RWPE1 (cell line): ENCODE measurements around the gene CERS4.
"Not testable (repeated sequence)": the region's sequence is repeated elsewhere in the genome, so short reads cannot be mapped to it uniquely, and the experiment has no call there.

ENCODE experiments used
- CTCF ChIA-PET: fragments of 350-600 bp; sonication (Branson Sonifier 250); formaldehyde crosslinking; extraction: SDS; loops from one replicate; lab custom pipeline; 2021; lab: Yijun Ruan, JAX
- POLR2A ChIA-PET: fragments of 400-600 bp; formaldehyde crosslinking; extraction: SDS; loops from one replicate; lab custom pipeline; 2020; ENCODE audit warnings: antibody characterized with exemption; ENCODE audit not compliant: low non-redundant PET; lab: Yijun Ruan, JAX
- DNase-seq: peaks from one replicate; pipeline ENCODE4 v3.0.0; 2012; ENCODE audit warnings: low spot score
- H3K27ac ChIP-seq: fragments of 450-650 bp; 2 replicates; pipeline ENCODE4 v1.5.1; 2017
- CTCF ChIP-seq: fragments of 450-650 bp; conservative IDR thresholded peaks from 2 replicates; pipeline ENCODE4 v1.5.1; 2017; ENCODE audit warnings: low read depth, mild to moderate bottlenecking

Gene CERS4

GRCh38 chr19:8265872-8266271, 56.7 kb downstream of the CERS4 start:
- no peak for TF ChIP-seq CTCF
- H3K27ac ChIP-seq: no peak overlapping the region
- POLR2A ChIA-PET: interaction anchor here (0.7 kb wide), 1 partner anchor 38 kb away, joined by 8 read pairs; no protein-coding TSS in a partner anchor
- DNase-seq: no peak
- CTCF ChIA-PET: no interaction called here

- no peak overlapping the region; the same call in 1 of the 2 replicates for H3K27ac ChIP-seq
- CTCF ChIA-PET: interaction anchor here (0.5 to 0.7 kb wide), 2 partner anchors 47 to 236 kb away, joined by 3 read pairs; no protein-coding TSS in a partner anchor
- POLR2A ChIA-PET: interaction anchor here (0.6 kb wide), 1 partner anchor 83 kb away, joined by 5 read pairs; no protein-coding TSS in a partner anchor
- no peak for DNase-seq
- no peak for TF ChIP-seq CTCF
These were observed 60.6 kb downstream of the CERS4 start for GRCh38 chr19:8269724-8270123.

GRCh38 chr19:8276508-8276907, 67.3 kb downstream of the CERS4 start:
- CTCF ChIA-PET, H3K27ac ChIP-seq, POLR2A ChIA-PET, DNase-seq: not testable (repeated sequence)

GRCh38 chr19:8291337-8291736, 82.2 kb downstream of the CERS4 start:
- DNase-seq, H3K27ac ChIP-seq, POLR2A ChIA-PET, CTCF ChIA-PET: not testable (repeated sequence)

GRCh38 chr19:8302357-8302691, 93.2 kb downstream of the CERS4 start:
- ChIA-PET POLR2A (no interaction called here), CTCF (interaction anchor here (0.6 kb wide), 1 partner anchor 308 kb away, joined by 3 read pairs; no protein-coding TSS in a partner anchor)
- H3K27ac ChIP-seq: peak overlapping the region; percentile 75; the same call in 1 of the 2 replicates
- no peak for DNase-seq
- no peak for TF ChIP-seq CTCF

- CTCF ChIA-PET: no interaction called here
- POLR2A ChIA-PET: no interaction called here
- H3K27ac ChIP-seq: peak overlapping the region; percentile 75; the same call in 1 of the 2 replicates
- no peak for DNase-seq
- no peak for TF ChIP-seq CTCF
These were observed 93.6 kb downstream of the CERS4 start for GRCh38 chr19:8302734-8303133.

GRCh38 chr19:8304841-8305621, 95.9 kb downstream of the CERS4 start:
- ChIA-PET CTCF (interaction anchor here (0.6 kb wide), 3 partner anchors 29 to 43 kb away, joined by 3 read pairs; no protein-coding TSS in a partner anchor), POLR2A (no interaction called here)
- H3K27ac ChIP-seq: peak overlapping the region; percentile 75
- DNase-seq: no peak
- TF ChIP-seq CTCF: no peak
